ENCODE measurements around the gene CNTNAP2. TPM values are rescaled to one million over a fixed set of nuclear protein-coding genes. Genes with fewer than 3 reads are reported as not detected.

CNTNAP2 gene
- total and polyA plus RNA-seq, 3 donors from 2014 or later, result 4.3 to 6.1 (median 4.4) TPM

DNA sequence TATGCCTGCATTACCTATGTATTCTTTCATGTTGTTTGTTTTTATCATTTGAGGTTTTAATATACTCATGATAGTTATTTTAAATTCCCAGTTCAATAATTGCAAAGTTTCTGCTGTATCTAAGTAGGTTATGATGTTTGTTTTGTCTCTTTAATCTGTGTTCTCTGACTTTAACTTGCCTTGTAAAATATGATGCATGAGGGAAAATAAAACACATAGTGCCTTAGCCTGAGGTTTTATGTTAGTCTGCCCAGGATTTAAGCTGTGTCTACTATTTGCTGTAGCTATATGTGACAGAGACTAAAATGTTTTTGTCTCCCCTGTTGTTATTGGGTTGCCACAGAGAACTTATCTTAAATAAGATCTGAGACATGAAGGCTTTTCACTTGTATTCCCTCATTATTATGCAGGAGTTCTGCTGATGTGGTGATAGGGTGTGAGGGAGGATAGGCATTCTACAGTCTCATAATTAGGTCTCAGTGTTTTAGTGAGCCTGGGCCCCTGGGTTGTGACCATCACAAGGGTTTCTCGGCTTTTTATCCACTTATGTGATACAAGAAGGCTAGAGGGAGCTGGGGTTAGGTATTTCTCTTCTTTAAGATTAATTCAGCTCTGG, 582.5 kb downstream of the CNTNAP2 start:
- TF ChIP-seq, protein P1, sequence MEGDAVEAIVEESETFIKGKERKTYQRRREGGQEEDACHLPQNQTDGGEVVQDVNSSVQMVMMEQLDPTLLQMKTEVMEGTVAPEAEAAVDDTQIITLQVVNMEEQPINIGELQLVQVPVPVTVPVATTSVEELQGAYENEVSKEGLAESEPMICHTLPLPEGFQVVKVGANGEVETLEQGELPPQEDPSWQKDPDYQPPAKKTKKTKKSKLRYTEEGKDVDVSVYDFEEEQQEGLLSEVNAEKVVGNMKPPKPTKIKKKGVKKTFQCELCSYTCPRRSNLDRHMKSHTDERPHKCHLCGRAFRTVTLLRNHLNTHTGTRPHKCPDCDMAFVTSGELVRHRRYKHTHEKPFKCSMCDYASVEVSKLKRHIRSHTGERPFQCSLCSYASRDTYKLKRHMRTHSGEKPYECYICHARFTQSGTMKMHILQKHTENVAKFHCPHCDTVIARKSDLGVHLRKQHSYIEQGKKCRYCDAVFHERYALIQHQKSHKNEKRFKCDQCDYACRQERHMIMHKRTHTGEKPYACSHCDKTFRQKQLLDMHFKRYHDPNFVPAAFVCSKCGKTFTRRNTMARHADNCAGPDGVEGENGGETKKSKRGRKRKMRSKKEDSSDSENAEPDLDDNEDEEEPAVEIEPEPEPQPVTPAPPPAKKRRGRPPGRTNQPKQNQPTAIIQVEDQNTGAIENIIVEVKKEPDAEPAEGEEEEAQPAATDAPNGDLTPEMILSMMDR (IDR thresholded peaks at IDR 0.05), result no peak
- TF ChIP-seq POLR2A (IDR thresholded peaks at IDR 0.05), result no peak
- no peaks in the 10 kb centered on the region for H3K36me3 ChIP-seq (ENCODE audit: low read depth, missing control alignments)
- no peak for DNase-seq
- 83 to 86% methylated on average over 1 of the region's 1 CpG for WGBS, 2 donors
- no peaks in the 10 kb centered on the region for H3K9me3 ChIP-seq
- H3K4me3 ChIP-seq, result no peak overlapping the region
- no peaks in the 10 kb centered on the region for H3K4me1 ChIP-seq
- no peaks in the 10 kb centered on the region for H3K27me3 ChIP-seq
- no peak overlapping the region for H3K27ac ChIP-seq
- intact Hi-C loops (cut with DNase I; ENCODE audit: low total_unique reads), result no loop called here

DNA sequence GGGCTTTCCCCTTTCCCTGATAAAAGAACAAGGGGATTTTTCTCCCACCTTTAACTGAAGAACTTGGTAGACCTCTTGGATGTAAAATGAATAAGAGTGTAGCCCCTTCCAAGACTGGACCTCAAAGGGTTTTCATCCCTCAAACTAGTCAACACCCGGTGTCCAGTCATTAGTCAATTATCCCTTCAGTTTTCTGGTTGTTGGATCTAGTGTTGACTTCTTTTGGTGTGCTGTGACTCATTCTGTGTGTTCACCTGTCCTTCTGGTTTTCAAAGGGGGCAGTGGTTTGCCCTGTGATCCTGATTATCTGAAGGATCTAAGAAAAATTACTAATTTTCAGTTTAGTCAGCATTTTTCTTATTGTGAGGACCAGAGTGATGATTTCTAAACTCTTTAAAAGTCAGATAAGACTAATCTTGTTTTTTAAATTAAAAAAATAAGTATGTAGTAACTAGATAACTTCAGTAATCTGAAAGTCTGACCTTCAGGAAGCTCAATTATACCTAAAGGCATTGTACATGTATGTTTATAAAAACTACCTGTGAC, 583.5 kb downstream of the CNTNAP2 start:
- TF ChIP-seq, protein P1 (IDR thresholded peaks at IDR 0.05), result no peak
- TF ChIP-seq POLR2A (IDR thresholded peaks at IDR 0.05), result no peak
- Histone ChIP-seq H3K36me3 (ENCODE audit: low read depth, missing control alignments) (no peaks in the 10 kb centered on the region), H3K4me1 (no peaks in the 10 kb centered on the region), H3K9me3 (no peaks in the 10 kb centered on the region), H3K4me3 (no peak overlapping the region), H3K27me3 (no peaks in the 10 kb centered on the region), H3K27ac (no peak overlapping the region)
- no peak for DNase-seq
- intact Hi-C loops (cut with DNase I; ENCODE audit: low total_unique reads), result no loop called here
- 80 to 92% methylated on average over 1 of the region's 1 CpG for WGBS, 2 donors

DNA sequence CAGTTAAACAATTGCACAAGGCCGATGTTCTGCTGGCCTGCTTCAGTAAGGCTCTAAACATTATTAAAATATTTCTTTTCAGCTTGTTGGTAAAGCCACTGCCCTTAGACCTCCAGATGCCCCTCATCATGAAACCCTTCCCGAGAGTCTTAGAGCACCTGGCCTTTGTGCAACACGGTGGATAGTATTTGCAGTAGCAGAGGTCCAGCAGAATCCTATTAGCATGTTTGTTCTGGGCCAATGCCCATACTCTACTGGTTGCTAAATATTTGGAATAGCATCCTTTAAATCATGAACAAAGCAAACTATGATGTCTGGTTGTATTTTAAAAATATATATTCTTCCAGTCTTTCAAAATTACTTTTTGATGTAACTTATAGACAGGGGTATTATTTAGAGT, 584.6 kb downstream of the CNTNAP2 start:
- 48 to 50% methylated on average over 3 of the region's 3 CpGs for WGBS, 2 donors
- no peaks in the 10 kb centered on the region for H3K27me3 ChIP-seq
- no peak for DNase-seq

DNA sequence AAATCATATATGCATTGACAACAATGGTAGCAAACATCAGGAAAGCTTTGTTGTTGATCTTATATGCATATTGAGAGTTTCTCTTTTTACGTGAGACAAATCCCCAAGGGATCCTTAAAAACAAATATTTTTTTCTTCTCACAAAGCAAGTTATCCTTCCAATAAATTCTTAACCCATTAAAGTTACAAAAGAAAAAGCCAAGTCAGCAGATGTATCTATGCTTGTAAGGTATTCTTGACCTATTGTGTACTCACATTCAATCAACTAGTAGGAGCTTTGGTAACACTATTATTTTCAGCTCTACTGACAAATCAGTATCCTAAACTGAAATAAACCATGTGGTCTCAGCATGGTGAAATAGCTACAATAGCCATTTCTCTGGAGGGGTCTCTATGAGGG, 586.3 kb downstream of the CNTNAP2 start:
- H3K27ac ChIP-seq, result no peak overlapping the region
- no peaks in the 10 kb centered on the region for H3K27me3 ChIP-seq
- H3K4me1 ChIP-seq, result no peaks in the 10 kb centered on the region
- no peaks in the 10 kb centered on the region for H3K9me3 ChIP-seq
- no peaks in the 10 kb centered on the region for H3K36me3 ChIP-seq (ENCODE audit: low read depth, missing control alignments)
- intact Hi-C loops (cut with DNase I; ENCODE audit: low total_unique reads), result no loop called here
- no peak for DNase-seq
- 55 to 76% methylated on average over 1 of the region's 1 CpG for WGBS, 2 donors
- no peak for TF ChIP-seq POLR2A (IDR thresholded peaks at IDR 0.05)
- TF ChIP-seq, protein P1 (IDR thresholded peaks at IDR 0.05), result no peak
- no peak overlapping the region for H3K4me3 ChIP-seq

More for the DNA sequence above, 584.6 kb downstream of the CNTNAP2 start:
- TF ChIP-seq POLR2A (IDR thresholded peaks at IDR 0.05), result no peak
- TF ChIP-seq, protein P1 (IDR thresholded peaks at IDR 0.05), result no peak
- H3K4me3 ChIP-seq, result no peak overlapping the region
- no peak overlapping the region for H3K27ac ChIP-seq
- H3K4me1 ChIP-seq, result no peaks in the 10 kb centered on the region
- H3K9me3 ChIP-seq, result no peaks in the 10 kb centered on the region
- no peaks in the 10 kb centered on the region for H3K36me3 ChIP-seq (ENCODE audit: low read depth, missing control alignments)
- intact Hi-C loops (cut with DNase I; ENCODE audit: low total_unique reads), result no loop called here

Data from testis (tissue), 3 donors.